IPS-18c (cell line): ENCODE measurements around the gene DNAH6.

ENCODE experiments used
- H3K4me3 ChIP-seq: 2 replicates; pipeline ENCODE4 v1.7.0; 2013; ENCODE audit warnings: low read depth, mild to moderate bottlenecking, low read length, moderate library complexity; ENCODE audit not compliant: insufficient read depth
- H3K9me3 ChIP-seq: one replicate; pipeline ENCODE4 v1.6.1; 2013; ENCODE audit warnings: mild to moderate bottlenecking, low read length, moderate library complexity; ENCODE audit not compliant: control insufficient read depth, insufficient read depth

DNAH6 gene

GRCh38 chr2:84827978-84828575, 311.8 kb downstream of the DNAH6 start:
- H3K4me3 ChIP-seq = no peak overlapping the region
- H3K9me3 ChIP-seq = no peaks in the 10 kb centered on the region

DNA sequence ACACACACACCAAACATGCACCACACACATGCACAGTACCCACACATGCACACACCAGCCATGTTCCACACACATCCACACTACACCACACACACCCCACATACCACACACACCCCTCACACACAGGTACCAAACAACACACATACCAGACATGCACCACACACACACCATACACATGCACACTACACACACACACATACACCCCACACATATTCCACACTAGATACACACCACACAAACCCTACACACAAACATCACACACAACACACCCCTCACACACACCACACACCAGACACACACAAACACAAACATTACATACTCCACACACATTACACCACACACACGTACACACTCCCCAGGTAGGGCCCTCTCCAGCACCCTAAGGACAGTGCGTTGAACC, 313.4 kb downstream of the DNAH6 start:
- H3K4me3 ChIP-seq = no peak overlapping the region
- H3K9me3 ChIP-seq = no peaks in the 10 kb centered on the region

- Histone ChIP-seq H3K4me3 (no peak overlapping the region), H3K9me3 (no peaks in the 10 kb centered on the region)
These were observed 313.8 kb downstream of the DNAH6 start for GRCh38 chr2:84830095-84830494.

GRCh38 chr2:84830758-84831500, 314.6 kb downstream of the DNAH6 start:
- Histone ChIP-seq H3K4me3 (no peak overlapping the region), H3K9me3 (no peaks in the 10 kb centered on the region)

- Histone ChIP-seq H3K4me3 (no peak overlapping the region), H3K9me3 (no peaks in the 10 kb centered on the region)
These were observed 316.6 kb downstream of the DNAH6 start for GRCh38 chr2:84832772-84833461.

GRCh38 chr2:84833481-84834150, 317.3 kb downstream of the DNAH6 start:
- no peaks in the 10 kb centered on the region for H3K9me3 ChIP-seq

GRCh38 chr2:84836215-84836614, 319.9 kb downstream of the DNAH6 start:
- no peaks in the 10 kb centered on the region for H3K9me3 ChIP-seq

More at GRCh38 chr2:84833481-84834150, 317.3 kb downstream of the DNAH6 start:
- no peak overlapping the region for H3K4me3 ChIP-seq

DNA sequence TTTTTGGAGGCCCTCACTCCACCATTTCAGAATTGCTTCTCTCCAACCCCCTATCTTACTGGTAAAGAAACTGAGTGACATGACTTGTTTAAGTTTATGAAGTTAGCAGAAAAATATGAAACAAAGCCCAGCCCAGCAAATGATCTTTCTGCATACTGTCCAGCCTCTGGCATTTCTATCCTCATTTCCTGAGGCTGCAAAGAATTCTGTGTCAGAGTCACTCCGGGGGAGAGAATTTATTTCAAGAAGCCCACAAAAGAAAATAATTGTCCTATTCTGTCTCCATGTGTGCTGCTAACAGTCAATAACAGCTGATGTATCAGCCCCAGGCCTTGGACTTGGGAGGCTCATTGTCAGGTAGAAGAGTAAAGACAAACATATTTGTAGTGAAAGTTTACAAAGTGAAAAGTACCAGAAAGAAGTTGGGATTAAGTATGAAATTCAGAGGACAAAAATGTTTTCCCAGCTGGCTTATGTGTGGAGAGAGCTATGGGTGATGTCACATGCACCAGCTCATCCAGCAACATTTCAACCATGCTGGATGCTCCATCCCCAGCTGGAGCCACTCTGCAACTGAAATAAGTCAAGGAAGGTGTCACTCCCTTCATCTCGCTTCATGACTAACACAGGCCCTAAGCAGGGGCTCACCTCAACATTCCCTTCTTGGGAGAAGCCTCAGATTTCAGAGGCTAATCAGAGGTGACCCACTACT, 322.3 kb downstream of the DNAH6 start:
- no peak overlapping the region for H3K4me3 ChIP-seq
- H3K9me3 ChIP-seq = no peaks in the 10 kb centered on the region

More at GRCh38 chr2:84836215-84836614, 319.9 kb downstream of the DNAH6 start:
- H3K4me3 ChIP-seq = no peak overlapping the region

- no peaks in the 10 kb centered on the region for H3K9me3 ChIP-seq
- no peak overlapping the region for H3K4me3 ChIP-seq
These were observed 323.6 kb downstream of the DNAH6 start for GRCh38 chr2:84839851-84840250.

GRCh38 chr2:84840306-84840705, 324.0 kb downstream of the DNAH6 start:
- H3K4me3 ChIP-seq = no peak overlapping the region
- H3K9me3 ChIP-seq = no peaks in the 10 kb centered on the region

- Histone ChIP-seq H3K9me3 (no peaks in the 10 kb centered on the region), H3K4me3 (no peak overlapping the region)
These were observed 325.3 kb downstream of the DNAH6 start for GRCh38 chr2:84841577-84841976.

GRCh38 chr2:84844141-84844540, 327.8 kb downstream of the DNAH6 start:
- Histone ChIP-seq H3K9me3 (no peaks in the 10 kb centered on the region), H3K4me3 (no peak overlapping the region)

GRCh38 chr2:84846041-84846663, 329.9 kb downstream of the DNAH6 start:
- H3K9me3 ChIP-seq = no peaks in the 10 kb centered on the region
- H3K4me3 ChIP-seq = no peak overlapping the region

DNA sequence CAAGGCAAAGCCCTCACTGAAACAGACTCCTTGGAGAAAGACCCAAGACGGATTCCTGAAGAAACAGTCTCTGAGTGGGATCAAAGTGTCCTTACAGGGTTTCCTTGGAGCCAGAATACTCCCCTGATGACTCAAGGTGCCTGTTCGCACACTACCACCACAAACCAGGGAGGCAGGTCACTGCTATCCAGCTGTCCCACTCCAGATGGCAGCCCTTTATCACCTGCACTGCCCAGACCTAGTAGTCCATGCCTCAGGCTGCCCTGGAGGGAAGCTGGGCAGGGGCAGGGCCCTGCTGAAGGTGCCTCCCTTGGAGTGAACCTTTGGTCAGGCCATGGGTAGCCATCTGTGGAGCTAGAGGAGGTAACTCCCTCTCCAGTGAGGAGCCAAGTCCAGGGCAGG, 330.4 kb downstream of the DNAH6 start:
- Histone ChIP-seq H3K9me3 (no peaks in the 10 kb centered on the region), H3K4me3 (no peak overlapping the region)

DNA sequence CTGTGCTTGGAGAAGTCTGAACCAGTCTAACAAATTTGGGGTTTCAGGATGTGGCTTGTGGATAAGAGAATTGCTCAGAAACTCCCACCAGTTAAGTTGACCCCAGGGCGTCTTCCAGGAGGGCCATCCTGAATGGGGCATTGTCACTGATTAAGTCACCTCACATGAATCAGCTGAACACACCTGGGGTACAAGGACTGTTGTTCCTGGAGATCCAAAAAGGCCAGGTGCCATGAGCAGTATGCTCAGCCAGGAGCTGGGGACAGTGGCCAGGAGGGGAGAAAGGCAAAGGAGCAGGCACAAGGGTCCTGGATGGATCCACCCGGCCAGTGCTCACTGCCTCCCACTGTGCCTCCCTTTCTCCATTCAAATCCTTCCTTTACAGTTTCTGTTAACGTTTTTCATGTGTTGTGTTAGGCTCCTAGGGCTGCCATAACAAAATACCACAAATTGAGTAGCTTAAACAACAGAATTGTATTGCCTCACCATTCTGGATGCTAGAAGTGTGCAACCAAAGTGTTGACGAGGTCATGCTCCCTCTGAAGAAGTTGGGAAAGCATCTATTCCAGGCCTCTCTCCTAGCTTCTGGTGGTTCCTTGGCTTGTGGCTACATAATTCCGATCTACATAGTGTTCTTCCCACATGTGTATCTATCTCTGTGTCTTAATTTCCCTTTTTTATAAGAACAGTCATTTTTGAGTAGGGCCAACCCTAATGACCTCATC, 331.2 kb downstream of the DNAH6 start:
- no peak overlapping the region for H3K4me3 ChIP-seq
- no peaks in the 10 kb centered on the region for H3K9me3 ChIP-seq

DNA sequence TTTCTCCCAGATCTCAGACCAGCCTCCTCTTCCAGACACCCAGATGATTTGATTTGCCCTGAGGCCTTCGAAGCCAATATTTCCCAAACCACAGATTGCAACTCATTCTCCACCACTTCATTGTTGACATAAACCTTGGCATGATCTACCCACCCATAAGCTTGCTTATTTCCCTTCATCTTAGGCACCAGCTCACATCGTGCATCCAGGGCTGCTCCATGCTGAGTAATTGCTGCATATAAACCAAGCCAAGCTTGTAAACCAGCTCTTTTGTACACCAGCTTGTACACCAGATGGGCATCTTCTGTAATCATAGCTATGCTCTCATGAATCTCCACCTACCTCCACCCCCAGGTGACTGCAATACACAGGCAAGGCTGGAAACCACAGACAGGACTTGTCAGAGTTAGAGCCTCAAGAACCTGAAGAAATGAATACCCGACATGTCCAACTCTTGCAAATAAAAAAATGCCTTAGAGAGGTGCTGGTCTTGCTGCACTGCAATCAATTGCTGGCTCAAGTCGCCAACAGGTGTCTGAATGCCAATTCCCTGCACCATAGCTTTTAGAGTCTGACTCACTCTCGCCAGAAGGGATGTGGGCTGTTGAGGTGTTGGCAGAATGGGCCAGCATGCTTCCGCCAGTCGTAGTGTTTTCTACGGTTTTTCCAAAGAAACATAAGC, 333.1 kb downstream of the DNAH6 start:
- H3K9me3 ChIP-seq = no peaks in the 10 kb centered on the region
- no peak overlapping the region for H3K4me3 ChIP-seq
